Chondrocyte (in vitro differentiated cells): Measurements from ENCODE around the gene PRORP. TPM values are rescaled to one million over a fixed set of nuclear protein-coding genes. Genes with fewer than 3 reads are reported as not detected.

Experiments
- DNase-seq: peaks from one replicate; pipeline ENCODE4 v3.0.0; 2021; ENCODE audit warnings: mixed read lengths, low spot score
- H3K27ac Mint-ChIP-seq: one replicate; pipeline ENCODE4 v1.8.0; 2021; ENCODE audit warnings: mild to moderate bottlenecking, moderate library complexity, mixed read lengths; ENCODE audit not compliant: unreplicated experiment
- H3K27me3 Mint-ChIP-seq: 2 replicates; pipeline ENCODE4 v1.8.0; 2021; ENCODE audit warnings: low read depth, mixed read lengths
- H3K36me3 Mint-ChIP-seq: 2 replicates; pipeline ENCODE4 v1.8.0; 2021; ENCODE audit warnings: low read depth, mixed read lengths
- H3K4me1 Mint-ChIP-seq: 2 replicates; pipeline ENCODE4 v1.8.0; 2021; ENCODE audit warnings: low read depth, mild to moderate bottlenecking, mixed read lengths
- H3K4me3 Mint-ChIP-seq: one replicate; pipeline ENCODE4 v1.8.0; 2021; ENCODE audit warnings: mild to moderate bottlenecking, moderate library complexity, mixed read lengths; ENCODE audit not compliant: unreplicated experiment
- H3K9me3 Mint-ChIP-seq: 2 replicates; pipeline ENCODE4 v1.8.0; 2021; ENCODE audit warnings: low read depth, mixed read lengths
- CTCF ChIP-seq: fragments of 200-600 bp; sonication (generic); IDR thresholded peaks from 2 replicates; pipeline ENCODE4 v1.5.0; 2021; ENCODE audit warnings: antibody characterized with exemption, mild to moderate bottlenecking, moderate library complexity
- long read RNA-seq: library from polyadenylated mRNA; stranded (forward); transcript quantifications from one replicate; pipeline ENCODE4 v2.0.0, GENCODE V29; 2021
- total RNA-seq: library from RNA; stranded (reverse); gene quantifications from 3 replicates; pipeline ENCODE4 v1.2.1, GENCODE V29; 2021

Gene PRORP
- total RNA-seq = 27.0 to 42.3 TPM (median 31.1 TPM) in 3 replicates
- long read RNA-seq, full-length matches to known transcripts = 30 of 38 reads
- long read RNA-seq, partial matches to known transcripts = 2 of 38 reads
- long read RNA-seq, other reads (novel, unspliced or antisense) = 6 of 38 reads

GRCh38 chr14:35121887-35122695, at the start of gene PRORP, which contains the start of gene PPP2R3C:
TSS of gene PRORP (plus strand) at chr14:35122552. CDS start at chr14:35123246, 694 bp downstream.
TSS of gene PPP2R3C (minus strand) at chr14:35121990. CDS start at chr14:35121959, 31 bp downstream.
- Mint-ChIP-seq H3K27ac (peak within 1 kb of the TSS; percentile 99), H3K9me3 (no peaks in the 10 kb centered on the region), H3K4me1 (peaks cover 63% of the 10 kb centered on the region), H3K36me3 (peaks cover 10% of the 10 kb centered on the region), H3K27me3 (no peaks in the 10 kb centered on the region), H3K4me3 (peak within 1 kb of the TSS; percentile 97)
- DNase-seq = peak; percentile 95
- no peak for TF ChIP-seq CTCF

GRCh38 chr14:35073486-35073885, 48.9 kb upstream of the PRORP start:
- no peak overlapping the region for H3K27ac Mint-ChIP-seq
- no peak for TF ChIP-seq CTCF
- H3K4me3 Mint-ChIP-seq = no peak overlapping the region
- DNase-seq = no peak
- no peaks in the 10 kb centered on the region for H3K9me3 Mint-ChIP-seq
- H3K36me3 Mint-ChIP-seq = peaks cover 24% of the 10 kb centered on the region
- H3K4me1 Mint-ChIP-seq = no peaks in the 10 kb centered on the region
- H3K27me3 Mint-ChIP-seq = no peaks in the 10 kb centered on the region

GRCh38 chr14:35078082-35078481, 44.3 kb upstream of the PRORP start:
- DNase-seq = no peak
- H3K36me3 Mint-ChIP-seq = peaks cover 16% of the 10 kb centered on the region
- H3K27ac Mint-ChIP-seq = no peak overlapping the region
- H3K4me3 Mint-ChIP-seq = no peak overlapping the region
- no peaks in the 10 kb centered on the region for H3K9me3 Mint-ChIP-seq
- no peak for TF ChIP-seq CTCF
- no peaks in the 10 kb centered on the region for H3K4me1 Mint-ChIP-seq
- no peaks in the 10 kb centered on the region for H3K27me3 Mint-ChIP-seq

GRCh38 chr14:35079742-35080141, 42.6 kb upstream of the PRORP start:
- no peak for DNase-seq
- H3K27me3 Mint-ChIP-seq = no peaks in the 10 kb centered on the region
- H3K36me3 Mint-ChIP-seq = peaks cover 21% of the 10 kb centered on the region
- no peaks in the 10 kb centered on the region for H3K9me3 Mint-ChIP-seq
- no peak overlapping the region for H3K4me3 Mint-ChIP-seq
- no peaks in the 10 kb centered on the region for H3K4me1 Mint-ChIP-seq
- no peak for TF ChIP-seq CTCF
- H3K27ac Mint-ChIP-seq = no peak overlapping the region

- H3K4me3 Mint-ChIP-seq = no peak overlapping the region
- no peaks in the 10 kb centered on the region for H3K27me3 Mint-ChIP-seq
- no peak overlapping the region for H3K27ac Mint-ChIP-seq
- H3K36me3 Mint-ChIP-seq = peaks cover 20% of the 10 kb centered on the region
- H3K4me1 Mint-ChIP-seq = no peaks in the 10 kb centered on the region
- no peak for TF ChIP-seq CTCF
- DNase-seq = no peak
- H3K9me3 Mint-ChIP-seq = no peaks in the 10 kb centered on the region
Observed at GRCh38 chr14:35083530-35084150, 38.7 kb upstream of the PRORP start.
